Muscle layer of duodenum (tissue), 2 donors: ENCODE results near the gene PABPN1L.

Experiments used
- H3K27ac ChIP-seq: one replicate; pipeline ENCODE4 v1.7.0; 2013; ENCODE audit warnings: mild to moderate bottlenecking, low read length
- H3K27me3 ChIP-seq: one replicate; pipeline ENCODE4 v1.7.0; 2013; ENCODE audit warnings: low read depth, mild to moderate bottlenecking, control low read depth, low read length
- H3K36me3 ChIP-seq, 2 donors: one replicate each; pipeline ENCODE4 v1.7.0; 2013; ENCODE audit warnings: low read length in 2 of 2, control low read depth in 1 of 2, mild to moderate bottlenecking in 1 of 2; ENCODE audit not compliant: insufficient read depth in 2 of 2, control insufficient read depth in 1 of 2
- H3K4me1 ChIP-seq, 2 donors: one replicate each; pipeline ENCODE4 v1.7.0; 2013; ENCODE audit warnings: low read length in 2 of 2, mild to moderate bottlenecking in 2 of 2, control low read depth in 1 of 2, moderate library complexity in 1 of 2; ENCODE audit not compliant: insufficient read depth in 2 of 2, control insufficient read depth in 1 of 2
- H3K4me3 ChIP-seq, 2 donors: one replicate each; pipeline ENCODE4 v1.7.0; 2013; ENCODE audit warnings: low read length in 2 of 2, low read depth in 1 of 2, mild to moderate bottlenecking in 1 of 2
- H3K9me3 ChIP-seq, 2 donors: one replicate each; pipeline ENCODE4 v1.7.0; 2013; ENCODE audit warnings: low read length in 2 of 2, control low read depth in 1 of 2, mild to moderate bottlenecking in 1 of 2; ENCODE audit not compliant: control insufficient read depth in 1 of 2
- donor health status: healthy.

PABPN1L gene

DNA sequence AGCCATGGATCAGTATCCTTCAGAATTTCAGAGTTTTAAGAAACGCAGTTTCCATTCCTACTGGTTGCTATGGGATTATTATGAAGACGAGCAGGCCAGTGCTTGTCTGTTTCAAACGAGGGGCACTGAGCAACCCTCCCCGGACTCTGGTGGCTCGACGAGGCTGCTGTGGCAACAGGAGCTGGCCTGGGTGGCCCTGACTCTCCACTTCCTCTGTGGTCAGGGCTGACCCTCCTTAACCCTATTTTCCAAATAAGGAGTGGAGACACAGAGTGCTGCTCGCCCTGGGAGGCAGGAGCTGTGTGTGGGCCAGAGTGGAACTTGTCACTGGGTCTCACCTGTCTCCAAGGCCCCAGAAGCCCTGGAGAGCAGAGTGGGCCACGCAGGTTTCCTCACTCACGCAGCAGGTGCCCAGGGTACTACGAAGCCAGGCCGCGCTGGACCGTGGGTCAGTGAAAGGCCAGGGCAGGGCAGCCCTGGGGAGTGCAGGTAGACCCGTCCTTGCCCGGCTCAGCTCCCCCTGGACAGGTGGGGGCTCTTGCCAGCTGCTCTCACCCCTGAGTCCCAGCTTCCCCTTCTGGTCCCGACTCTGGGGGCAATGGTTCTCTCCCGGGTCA is 13.0 kb downstream of the PABPN1L start:
- no peaks in the 10 kb centered on the region for H3K27me3 ChIP-seq
- H3K36me3 ChIP-seq, result no peaks in the 10 kb centered on the region
- no peak overlapping the region for H3K27ac ChIP-seq
- H3K4me3 ChIP-seq, result no peak overlapping the region
- H3K9me3 ChIP-seq, result no peaks in the 10 kb centered on the region
- peaks cover 3 to 29% of the 10 kb centered on the region in 2 donors for H3K4me1 ChIP-seq

DNA sequence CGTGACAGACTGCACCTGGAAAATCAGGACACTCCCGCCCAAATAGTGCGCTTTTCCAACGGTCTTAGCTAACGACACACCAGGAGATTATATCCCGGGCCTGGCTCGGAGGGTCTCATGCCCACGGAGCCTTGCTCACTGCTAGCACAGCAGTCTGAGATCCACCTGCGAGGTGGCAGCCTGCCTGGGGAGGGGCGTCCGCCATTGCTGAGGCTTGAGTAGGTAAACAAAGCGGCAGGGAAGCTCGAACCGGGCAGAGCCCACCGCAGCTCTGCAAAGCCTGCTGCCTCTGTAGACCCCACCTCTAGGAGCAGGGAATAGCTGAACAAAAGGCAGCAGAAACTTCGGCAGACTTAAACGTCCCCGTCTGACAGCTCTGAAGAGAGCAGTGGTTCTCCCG is 14.8 kb downstream of the PABPN1L start:
- Histone ChIP-seq H3K4me3 (no peak overlapping the region), H3K36me3 (no peaks in the 10 kb centered on the region), H3K27me3 (no peaks in the 10 kb centered on the region), H3K4me1 (peaks cover 3 to 18% of the 10 kb centered on the region in 2 donors), H3K9me3 (no peaks in the 10 kb centered on the region), H3K27ac (no peak overlapping the region)

DNA sequence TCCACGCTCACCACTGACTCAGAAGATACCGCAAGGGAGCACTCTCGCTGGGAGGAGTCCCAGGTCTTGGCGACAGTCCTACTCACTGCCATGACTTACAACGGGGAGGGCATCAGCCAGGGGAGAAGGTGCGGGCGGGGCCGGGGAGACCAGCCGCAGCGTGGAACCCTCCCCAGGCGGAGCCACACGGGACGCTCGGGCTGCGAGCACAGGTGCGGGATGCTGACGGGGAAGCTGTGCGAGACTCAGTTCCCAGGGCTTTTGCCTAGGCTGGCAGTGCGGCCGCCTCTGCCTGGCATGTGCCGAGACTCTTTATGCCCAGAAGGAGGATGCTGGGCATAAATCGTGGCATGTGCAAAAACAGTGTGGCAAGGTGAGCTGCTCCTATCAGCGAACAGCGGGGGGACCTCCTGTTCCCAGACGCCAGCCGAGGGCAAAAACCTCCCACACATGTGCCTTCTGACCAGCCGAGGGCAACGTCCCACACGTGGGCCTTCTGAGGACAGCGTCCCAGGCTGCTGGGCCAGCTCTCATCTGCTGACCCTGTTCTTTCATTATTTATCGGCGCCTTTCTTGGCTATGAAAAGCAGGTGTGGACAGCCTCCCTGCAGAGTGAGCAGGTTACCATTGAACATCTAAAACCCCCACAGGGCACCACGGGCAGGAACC is 15.8 kb downstream of the PABPN1L start:
- no peaks in the 10 kb centered on the region for H3K9me3 ChIP-seq
- no peaks in the 10 kb centered on the region for H3K27me3 ChIP-seq
- peaks cover 0 to 12% of the 10 kb centered on the region in 2 donors for H3K4me1 ChIP-seq
- H3K27ac ChIP-seq, result no peak overlapping the region
- H3K36me3 ChIP-seq, result no peaks in the 10 kb centered on the region
- no peak overlapping the region for H3K4me3 ChIP-seq

DNA sequence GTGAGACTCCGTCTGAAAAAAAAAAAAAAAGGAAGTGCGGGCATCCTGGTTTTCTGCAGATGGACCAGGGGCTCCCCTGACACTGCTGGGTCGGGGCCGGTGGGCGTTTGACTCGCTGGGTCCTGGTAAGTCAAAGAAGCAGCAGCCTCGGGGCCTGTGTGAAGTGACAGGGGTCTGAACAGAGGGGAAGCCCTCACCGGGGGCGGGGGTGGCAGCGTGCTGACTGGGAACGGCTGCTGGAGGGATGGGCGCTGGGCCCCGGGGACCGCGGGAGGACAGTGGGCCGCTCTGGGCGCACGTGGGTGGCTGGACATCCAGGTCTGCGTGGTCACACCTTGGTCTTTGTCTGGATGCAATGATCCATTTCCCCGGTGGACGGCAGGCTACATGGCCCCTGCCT is 17.9 kb downstream of the PABPN1L start:
- H3K27me3 ChIP-seq, result no peaks in the 10 kb centered on the region
- H3K36me3 ChIP-seq, result no peaks in the 10 kb centered on the region
- no peaks in the 10 kb centered on the region for H3K9me3 ChIP-seq
- H3K4me1 ChIP-seq, result no peaks in the 10 kb centered on the region
- H3K27ac ChIP-seq, result no peak overlapping the region
- H3K4me3 ChIP-seq, result no peak overlapping the region

DNA sequence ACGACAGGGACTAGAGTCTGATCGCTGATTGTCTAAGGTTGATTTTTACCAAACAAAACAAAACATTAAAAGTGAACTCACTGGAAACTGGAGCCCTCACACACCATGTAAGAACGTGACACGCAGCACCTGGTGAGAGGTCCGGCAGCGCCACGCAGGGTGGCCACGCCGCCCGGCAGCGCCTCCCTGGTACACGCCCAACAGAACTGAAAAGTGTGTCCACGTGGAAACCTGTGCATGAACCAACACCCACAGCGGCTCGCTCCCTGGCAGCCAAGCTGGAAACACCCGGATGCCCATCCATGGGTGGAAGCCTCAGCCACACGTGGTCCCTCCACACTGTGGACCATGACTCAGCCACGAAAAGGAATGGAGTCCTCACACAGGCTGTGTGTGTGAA is 18.8 kb downstream of the PABPN1L start:
- H3K27ac ChIP-seq, result no peak overlapping the region
- peaks cover 0 to 3% of the 10 kb centered on the region in 2 donors for H3K36me3 ChIP-seq
- no peaks in the 10 kb centered on the region for H3K9me3 ChIP-seq
- no peaks in the 10 kb centered on the region for H3K4me1 ChIP-seq
- H3K4me3 ChIP-seq, result no peak overlapping the region
- H3K27me3 ChIP-seq, result no peaks in the 10 kb centered on the region

DNA sequence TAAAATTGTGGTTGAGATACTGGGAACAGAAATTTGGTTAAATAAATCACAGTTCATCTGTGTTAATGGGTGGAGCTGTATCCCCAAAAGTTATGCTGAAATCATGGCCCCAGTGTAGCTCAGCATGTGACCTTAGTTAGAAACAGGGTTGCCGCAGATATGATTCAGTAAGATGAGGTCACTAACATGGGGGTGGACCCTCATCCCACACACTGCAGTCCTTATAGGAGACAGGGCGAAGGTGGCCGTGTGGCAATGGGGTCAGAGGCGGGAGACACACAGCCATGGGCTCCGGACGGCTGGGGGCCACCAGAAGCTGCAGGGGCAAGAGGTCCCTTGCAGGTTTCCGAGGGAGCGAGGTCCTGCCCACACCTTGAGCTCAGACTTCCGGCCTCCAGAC is 20.4 kb downstream of the PABPN1L start:
- H3K27me3 ChIP-seq, result no peaks in the 10 kb centered on the region
- H3K4me1 ChIP-seq, result no peaks in the 10 kb centered on the region
- no peaks in the 10 kb centered on the region for H3K9me3 ChIP-seq
- peaks cover 0 to 6% of the 10 kb centered on the region in 2 donors for H3K36me3 ChIP-seq
- H3K4me3 ChIP-seq, result no peak overlapping the region
- no peak overlapping the region for H3K27ac ChIP-seq

DNA sequence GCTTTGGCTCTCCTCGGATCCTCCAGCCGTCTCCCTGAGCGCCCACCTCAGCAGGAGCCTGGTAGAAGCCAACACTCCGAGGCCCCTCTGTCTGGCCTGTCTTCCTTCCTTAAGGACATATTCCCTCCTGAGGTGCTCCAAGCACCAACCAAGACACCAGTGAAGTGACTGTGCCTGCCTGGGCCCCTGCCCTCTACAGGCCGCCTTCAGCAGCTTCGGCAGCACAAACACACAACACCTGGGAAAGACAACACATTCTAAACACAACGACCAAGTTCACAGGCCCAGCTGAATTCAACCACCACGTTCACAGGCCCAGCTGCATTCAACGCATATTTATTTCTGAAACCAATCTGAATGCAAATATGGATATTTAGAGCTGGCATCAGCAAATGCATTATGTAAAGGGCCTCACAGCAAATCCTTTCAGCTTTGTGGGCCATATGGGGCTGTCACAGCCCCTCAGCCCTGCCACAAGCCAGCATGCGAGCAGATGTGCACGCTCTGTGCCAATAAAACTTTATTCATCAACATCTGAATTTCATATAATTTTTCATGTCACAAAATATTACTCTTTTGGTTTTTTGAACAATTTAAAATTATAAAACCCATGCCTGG is 21.9 kb downstream of the PABPN1L start:
- Histone ChIP-seq H3K4me1 (no peaks in the 10 kb centered on the region), H3K9me3 (no peaks in the 10 kb centered on the region), H3K27me3 (no peaks in the 10 kb centered on the region), H3K4me3 (no peak overlapping the region), H3K36me3 (peaks cover 5 to 21% of the 10 kb centered on the region in 2 donors), H3K27ac (no peak overlapping the region)

DNA sequence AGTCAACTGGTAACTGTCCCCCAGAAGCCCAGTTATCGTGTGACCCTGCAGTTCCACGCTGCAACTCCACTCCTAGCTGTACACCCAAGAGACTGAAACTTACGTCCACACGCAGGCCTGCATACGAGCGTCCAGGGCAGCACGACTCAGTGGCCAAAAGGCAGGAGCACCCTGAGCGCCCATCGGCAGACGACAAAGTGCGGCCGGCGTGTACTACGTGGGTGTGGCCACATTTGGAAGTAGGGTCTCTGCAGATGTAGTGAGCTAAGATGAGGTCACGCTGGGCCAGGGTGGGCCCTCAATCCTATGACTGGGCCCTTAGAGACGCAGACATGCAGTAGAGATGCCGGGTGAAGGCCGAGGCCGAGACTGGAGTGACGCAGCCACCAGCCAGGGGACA is 23.2 kb downstream of the PABPN1L start:
- Histone ChIP-seq H3K9me3 (no peaks in the 10 kb centered on the region), H3K36me3 (peaks cover 5 to 31% of the 10 kb centered on the region in 2 donors), H3K4me1 (no peaks in the 10 kb centered on the region), H3K4me3 (no peak overlapping the region), H3K27me3 (no peaks in the 10 kb centered on the region), H3K27ac (no peak overlapping the region)

DNA sequence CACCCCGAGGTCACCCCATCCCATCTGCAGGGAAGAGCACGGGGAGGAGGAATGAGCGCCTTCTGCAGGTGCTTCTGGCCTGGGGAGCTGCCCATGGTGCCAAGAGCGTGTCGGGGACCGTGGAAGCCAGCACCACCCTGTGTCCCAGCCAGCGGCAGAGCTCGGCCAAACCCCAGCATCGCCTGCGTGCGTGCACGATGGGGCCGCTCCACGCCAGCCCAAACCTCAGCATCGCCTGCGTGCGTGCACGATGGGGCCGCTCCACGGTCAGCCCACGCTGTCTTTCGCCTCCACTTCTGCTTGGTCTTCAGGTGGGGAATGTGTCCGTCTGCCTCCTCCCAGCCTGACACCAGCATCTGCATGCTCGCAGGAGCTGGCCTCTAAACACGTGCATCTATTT is 23.7 kb downstream of the PABPN1L start:
- peaks cover 5 to 35% of the 10 kb centered on the region in 2 donors for H3K36me3 ChIP-seq
- no peaks in the 10 kb centered on the region for H3K27me3 ChIP-seq

DNA sequence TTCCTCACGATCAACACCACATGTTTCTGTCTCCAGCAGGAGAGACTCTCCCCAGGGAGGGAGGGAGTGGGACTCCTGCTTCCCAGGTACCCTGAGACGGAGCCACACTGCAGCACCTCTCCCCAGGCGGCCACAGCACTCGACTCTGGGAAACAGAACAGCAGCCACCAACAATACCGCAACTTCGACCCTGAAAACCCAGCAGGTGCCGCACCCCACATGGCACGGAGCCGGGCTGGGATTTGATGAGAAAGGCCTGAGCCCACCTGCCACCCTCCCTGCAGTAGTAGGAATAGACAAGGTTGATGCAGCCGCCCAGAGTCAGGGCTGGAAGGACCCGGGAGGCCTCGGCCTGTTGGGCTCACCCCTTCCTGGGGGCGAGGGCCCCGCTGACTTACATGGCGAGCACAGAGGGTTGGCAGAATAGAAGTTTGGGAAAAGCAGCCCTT is 24.1 kb downstream of the PABPN1L start:
- Histone ChIP-seq H3K4me3 (no peak overlapping the region), H3K27ac (no peak overlapping the region), H3K9me3 (no peaks in the 10 kb centered on the region), H3K36me3 (peaks cover 5 to 39% of the 10 kb centered on the region in 2 donors), H3K27me3 (no peaks in the 10 kb centered on the region), H3K4me1 (no peaks in the 10 kb centered on the region)

More for the DNA sequence above, 23.7 kb downstream of the PABPN1L start:
- H3K27ac ChIP-seq, result no peak overlapping the region
- no peaks in the 10 kb centered on the region for H3K9me3 ChIP-seq
- H3K4me3 ChIP-seq, result no peak overlapping the region
- no peaks in the 10 kb centered on the region for H3K4me1 ChIP-seq

DNA sequence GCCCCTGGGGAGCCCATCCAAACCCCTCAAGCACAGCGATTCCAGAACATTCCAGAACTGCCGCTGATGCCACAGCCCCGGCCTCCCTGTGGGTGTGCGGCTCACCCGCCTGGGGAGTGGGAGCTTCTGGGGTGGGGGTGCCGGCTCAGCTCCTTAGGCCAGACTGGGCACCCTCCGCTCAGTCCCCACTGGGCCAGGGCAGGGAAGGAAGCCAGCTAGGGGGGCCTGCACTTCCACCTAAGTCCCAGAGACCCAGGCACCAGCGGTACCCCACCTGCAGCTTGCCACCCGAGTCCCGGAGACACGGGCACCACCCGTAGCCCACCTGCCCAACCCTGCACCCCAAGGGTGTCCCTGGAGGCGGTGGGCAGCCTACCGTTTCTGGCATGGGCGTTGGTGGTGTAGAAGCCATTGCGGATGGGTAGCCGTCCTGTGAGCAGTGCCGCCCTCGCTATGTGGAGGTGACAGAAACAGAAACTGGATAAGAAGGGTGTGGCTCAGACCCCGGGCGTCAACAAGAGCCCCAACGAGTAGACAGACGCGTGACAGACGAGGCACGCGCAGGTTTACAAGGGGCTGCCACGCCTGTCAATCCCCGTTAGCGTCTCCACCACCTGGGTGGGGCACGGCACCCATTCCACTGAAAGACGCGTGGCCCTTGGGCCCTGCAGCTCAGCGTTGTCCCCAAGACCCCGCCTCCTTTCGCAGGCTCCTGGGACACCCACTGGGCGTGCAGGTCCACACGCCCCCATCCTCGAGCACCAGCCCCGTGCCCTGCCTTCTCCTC is 24.7 kb downstream of the PABPN1L start:
- no peaks in the 10 kb centered on the region for H3K9me3 ChIP-seq
- H3K27ac ChIP-seq, result no peak overlapping the region
- H3K27me3 ChIP-seq, result no peaks in the 10 kb centered on the region
- H3K36me3 ChIP-seq, result peaks cover 5 to 40% of the 10 kb centered on the region in 2 donors
- H3K4me1 ChIP-seq, result no peaks in the 10 kb centered on the region
- no peak overlapping the region for H3K4me3 ChIP-seq
